ENCODE data around the gene KCNC1.

DNA sequence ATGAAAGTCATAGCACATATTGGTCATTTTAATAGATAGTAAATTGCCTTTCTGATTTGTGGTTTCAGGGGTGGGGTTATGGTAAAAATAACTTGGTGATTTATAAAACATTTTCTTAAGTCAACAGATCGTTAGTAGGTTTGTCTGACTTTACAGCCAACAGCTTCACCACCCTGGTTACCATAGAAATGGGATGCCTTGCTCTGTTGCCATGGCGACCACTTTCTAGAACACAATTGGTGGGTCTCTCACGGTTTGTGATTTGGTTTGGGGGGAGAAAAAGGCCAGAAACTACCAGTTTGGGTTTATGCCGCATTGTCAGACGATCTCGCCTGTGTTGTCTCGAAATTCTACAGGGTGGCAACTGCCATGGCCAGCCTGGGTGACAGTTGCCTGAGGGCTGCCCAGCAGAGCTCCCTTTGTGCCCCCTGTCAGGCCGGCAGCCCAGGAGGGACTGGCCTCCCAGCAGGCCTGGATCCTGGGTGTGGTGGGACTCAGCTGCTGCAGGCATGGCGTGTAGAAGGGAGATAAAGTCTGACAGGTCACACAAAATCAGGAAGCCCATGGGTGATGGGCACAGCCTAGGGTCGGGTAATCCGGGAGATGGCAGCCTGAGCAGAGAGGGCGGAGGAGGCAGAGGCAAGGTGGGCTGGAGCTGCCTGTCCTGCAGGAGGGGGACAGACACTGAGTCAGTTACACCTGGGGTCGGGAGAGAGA, 30.9 kb downstream of the KCNC1 start:
- TF ChIP-seq NFE2L1 (CRISPR knock-in tag; IDR thresholded peaks at IDR 0.05) (no peak), MXD4 (CRISPR knock-in tag; IDR thresholded peaks at IDR 0.05; ENCODE audit: borderline replicate concordance) (no peak), TP53 (CRISPR knock-in tag; IDR thresholded peaks at IDR 0.05) (no peak)
- TF ChIP-seq, protein P1, sequence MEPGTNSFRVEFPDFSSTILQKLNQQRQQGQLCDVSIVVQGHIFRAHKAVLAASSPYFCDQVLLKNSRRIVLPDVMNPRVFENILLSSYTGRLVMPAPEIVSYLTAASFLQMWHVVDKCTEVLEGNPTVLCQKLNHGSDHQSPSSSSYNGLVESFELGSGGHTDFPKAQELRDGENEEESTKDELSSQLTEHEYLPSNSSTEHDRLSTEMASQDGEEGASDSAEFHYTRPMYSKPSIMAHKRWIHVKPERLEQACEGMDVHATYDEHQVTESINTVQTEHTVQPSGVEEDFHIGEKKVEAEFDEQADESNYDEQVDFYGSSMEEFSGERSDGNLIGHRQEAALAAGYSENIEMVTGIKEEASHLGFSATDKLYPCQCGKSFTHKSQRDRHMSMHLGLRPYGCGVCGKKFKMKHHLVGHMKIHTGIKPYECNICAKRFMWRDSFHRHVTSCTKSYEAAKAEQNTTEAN (CRISPR knock-in tag; IDR thresholded peaks at IDR 0.05), result no peak
- TF ChIP-seq, protein P2, sequence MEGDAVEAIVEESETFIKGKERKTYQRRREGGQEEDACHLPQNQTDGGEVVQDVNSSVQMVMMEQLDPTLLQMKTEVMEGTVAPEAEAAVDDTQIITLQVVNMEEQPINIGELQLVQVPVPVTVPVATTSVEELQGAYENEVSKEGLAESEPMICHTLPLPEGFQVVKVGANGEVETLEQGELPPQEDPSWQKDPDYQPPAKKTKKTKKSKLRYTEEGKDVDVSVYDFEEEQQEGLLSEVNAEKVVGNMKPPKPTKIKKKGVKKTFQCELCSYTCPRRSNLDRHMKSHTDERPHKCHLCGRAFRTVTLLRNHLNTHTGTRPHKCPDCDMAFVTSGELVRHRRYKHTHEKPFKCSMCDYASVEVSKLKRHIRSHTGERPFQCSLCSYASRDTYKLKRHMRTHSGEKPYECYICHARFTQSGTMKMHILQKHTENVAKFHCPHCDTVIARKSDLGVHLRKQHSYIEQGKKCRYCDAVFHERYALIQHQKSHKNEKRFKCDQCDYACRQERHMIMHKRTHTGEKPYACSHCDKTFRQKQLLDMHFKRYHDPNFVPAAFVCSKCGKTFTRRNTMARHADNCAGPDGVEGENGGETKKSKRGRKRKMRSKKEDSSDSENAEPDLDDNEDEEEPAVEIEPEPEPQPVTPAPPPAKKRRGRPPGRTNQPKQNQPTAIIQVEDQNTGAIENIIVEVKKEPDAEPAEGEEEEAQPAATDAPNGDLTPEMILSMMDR (IDR thresholded peaks at IDR 0.05), result no peak
